NB4 (cell line): ENCODE results near the gene HKDC1.

Experiments used
- TF ChIP-seq, protein P1 (sequence below): IDR thresholded peaks from one replicate; pipeline ENCODE4 v1.5.1; 2012; ENCODE audit warnings: low read depth, low read length
- TF ChIP-seq, protein P2 (sequence below): IDR thresholded peaks from 2 replicates; pipeline ENCODE4 v1.6.1; 2011; ENCODE audit warnings: low read depth, low read length

- TF ChIP-seq, protein P1, sequence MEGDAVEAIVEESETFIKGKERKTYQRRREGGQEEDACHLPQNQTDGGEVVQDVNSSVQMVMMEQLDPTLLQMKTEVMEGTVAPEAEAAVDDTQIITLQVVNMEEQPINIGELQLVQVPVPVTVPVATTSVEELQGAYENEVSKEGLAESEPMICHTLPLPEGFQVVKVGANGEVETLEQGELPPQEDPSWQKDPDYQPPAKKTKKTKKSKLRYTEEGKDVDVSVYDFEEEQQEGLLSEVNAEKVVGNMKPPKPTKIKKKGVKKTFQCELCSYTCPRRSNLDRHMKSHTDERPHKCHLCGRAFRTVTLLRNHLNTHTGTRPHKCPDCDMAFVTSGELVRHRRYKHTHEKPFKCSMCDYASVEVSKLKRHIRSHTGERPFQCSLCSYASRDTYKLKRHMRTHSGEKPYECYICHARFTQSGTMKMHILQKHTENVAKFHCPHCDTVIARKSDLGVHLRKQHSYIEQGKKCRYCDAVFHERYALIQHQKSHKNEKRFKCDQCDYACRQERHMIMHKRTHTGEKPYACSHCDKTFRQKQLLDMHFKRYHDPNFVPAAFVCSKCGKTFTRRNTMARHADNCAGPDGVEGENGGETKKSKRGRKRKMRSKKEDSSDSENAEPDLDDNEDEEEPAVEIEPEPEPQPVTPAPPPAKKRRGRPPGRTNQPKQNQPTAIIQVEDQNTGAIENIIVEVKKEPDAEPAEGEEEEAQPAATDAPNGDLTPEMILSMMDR = no peak
- TF ChIP-seq, protein P2, sequence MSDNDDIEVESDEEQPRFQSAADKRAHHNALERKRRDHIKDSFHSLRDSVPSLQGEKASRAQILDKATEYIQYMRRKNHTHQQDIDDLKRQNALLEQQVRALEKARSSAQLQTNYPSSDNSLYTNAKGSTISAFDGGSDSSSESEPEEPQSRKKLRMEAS = no peak
These were observed 50.9 kb downstream of the HKDC1 start for GRCh38 chr10:69270990-69271389.
